ENCODE data around the gene GPR156. TPM values are rescaled to one million over a fixed set of nuclear protein-coding genes. Genes with fewer than 3 reads are reported as not detected.

GPR156 gene
- total and polyA plus RNA-seq, 10 of the 15 experiments (the other 5 are each of a cell fraction or from before 2014, with no cell fraction given) = 0.08 to 0.15 (median 0.11) TPM; not detected in 6

- TF ChIP-seq CUX1 (IDR thresholded peaks at IDR 0.05; ENCODE audit: insufficient replicate concordance, low read depth, low read length) (no peak), MEF2B (IDR thresholded peaks at IDR 0.05; ENCODE audit: partially characterized antibody, poor library complexity, severe bottlenecking) (no peak), CREB1 (IDR thresholded peaks at IDR 0.05; ENCODE audit: low read depth) (no peak), SREBF2 (IDR thresholded peaks at IDR 0.05; ENCODE audit: low read length) (no peak)
These were observed 92.9 kb downstream of the GPR156 start (continued) for GRCh38 chr3:120192159-120192558.

- RAD21 ChIA-PET (ENCODE audit: unreplicated experiment) = interaction anchor here (1.2 to 1.3 kb wide), 4 partner anchors 88 to 291 kb away, joined by 3 to 6 read pairs (median 4); no protein-coding TSS in a partner anchor
- DNase-seq (ENCODE audit: low read depth, low spot score) (no peak), ATAC-seq (peak; percentile 56; the same call in 2 of the 3 replicates), FAIRE-seq (peak; percentile 56)
- Histone ChIP-seq H3K4me2 (ENCODE audit: control insufficient read depth, insufficient read depth) (no peak overlapping the region), H3K79me2 (ENCODE audit: control insufficient read depth, insufficient read depth, low read length) (no peaks in the 10 kb centered on the region), H3K36me3 (ENCODE audit: control insufficient read depth in 2 of 2, insufficient read depth in 2 of 2, low read length in 1 of 2) (no peaks in the 10 kb centered on the region), H3K9ac (ENCODE audit: control insufficient read depth, insufficient read depth, low read length) (no peak overlapping the region), H3K4me3 (no peak overlapping the region), H3K27ac (ENCODE audit: control insufficient read depth, insufficient read depth) (no peak overlapping the region), H4K20me1 (ENCODE audit: control insufficient read depth, insufficient read depth) (no peaks in the 10 kb centered on the region), H3K27me3 (replicated peaks in 1 of 2; ENCODE audit: control insufficient read depth in 2 of 2, insufficient read depth in 2 of 2, low read length in 1 of 2) (no peaks in the 10 kb centered on the region; a peak in 1 of 4 replicates), H3K9me3 (replicated peaks; ENCODE audit: control insufficient read depth, insufficient read depth, low read length) (no peaks in the 10 kb centered on the region), H3K4me1 (ENCODE audit: control insufficient read depth, insufficient read depth, low read length) (no peaks in the 10 kb centered on the region), H2AFZ (ENCODE audit: control insufficient read depth, low read depth, low read length) (no peak overlapping the region)
- intact Hi-C loops (cut with micrococcal nuclease; ENCODE audit: unreplicated experiment) = loop anchor here (1.0 to 2.0 kb wide), 2 partner anchors 291 to 362 kb away; no protein-coding TSS in a partner anchor
- POLR2A ChIA-PET = no interaction called here
- 41% methylated on average over 7 of the region's 7 CpGs for WGBS (ENCODE audit: insufficient coverage, insufficient replicate concordance, low lambda C conversion rate, missing lambda C conversion rate)
- SMC1A ChIA-PET (ENCODE audit: uncharacterized antibody, unreplicated experiment) = interaction anchor here (0.9 to 1.2 kb wide), 3 partner anchors 25 to 466 kb away, joined by 3 to 5 read pairs (median 3); no protein-coding TSS in a partner anchor
- in situ Hi-C loops (cut with MboI) = no loop called here
- CTCF ChIA-PET = interaction anchor here (0.6 to 1.8 kb wide), 5 partner anchors 10 to 895 kb away, joined by 3 to 7 read pairs (median 4); no protein-coding TSS in a partner anchor
- BruUV-seq (replicated peaks) = no TSS peak
- TF ChIP-seq SMAD5 (IDR thresholded peaks at IDR 0.05; ENCODE audit: low read depth) (no peak), FOXK2 (IDR thresholded peaks at IDR 0.05) (no peak), SUZ12 (IDR thresholded peaks at IDR 0.05; ENCODE audit: unreplicated experiment) (no peak), NFYA (IDR thresholded peaks at IDR 0.05; ENCODE audit: borderline replicate concordance, low read depth, low read length) (no peak), RBBP5 (conservative IDR thresholded peaks at IDR 0.05) (no peak), SMC3 (IDR thresholded peaks at IDR 0.05; ENCODE audit: borderline replicate concordance, low read length) (peak; percentile 60), CTCF (IDR thresholded peaks at IDR 0.05 in 2 of 3, conservative IDR thresholded peaks at IDR 0.05 in 1 of 3; ENCODE audit: control insufficient read depth in 2 of 3, extremely low read depth in 1 of 3, insufficient read depth in 1 of 3, low read depth in 3 of 3, low read length in 3 of 3) (peak; percentile 14 to 40 (median 37); a peak in 5 of 6 replicates), EED (IDR thresholded peaks at IDR 0.05; ENCODE audit: low read depth) (no peak), ZNF24 (IDR thresholded peaks at IDR 0.05) (no peak), PAX8 (IDR thresholded peaks at IDR 0.05) (no peak), IKZF2 (IDR thresholded peaks at IDR 0.05) (no peak)
These were observed 102.2 kb downstream of the GPR156 start for GRCh38 chr3:120182613-120183511.

Measured in GM12878 (cell line).